NT2/D1 (cell line): Measurements from ENCODE around the gene STPG4.

Source experiments
- SUZ12 ChIP-seq: IDR thresholded peaks from 2 replicates; pipeline ENCODE4 v1.6.1; 2011; ENCODE audit not compliant: insufficient read length, insufficient read depth; ENCODE audit errors: extremely low read depth
- ZNF274 ChIP-seq: IDR thresholded peaks from 2 replicates; pipeline ENCODE4 v1.6.1; 2011; ENCODE audit warnings: mild to moderate bottlenecking, low read depth, low read length

- TF ChIP-seq ZNF274 (no peak), SUZ12 (no peak)
These were observed 26.4 kb downstream of the STPG4 start for GRCh38 chr2:47128705-47129104.
